ENCODE results near the gene TDRKH.

The TDRKH gene, protein sequence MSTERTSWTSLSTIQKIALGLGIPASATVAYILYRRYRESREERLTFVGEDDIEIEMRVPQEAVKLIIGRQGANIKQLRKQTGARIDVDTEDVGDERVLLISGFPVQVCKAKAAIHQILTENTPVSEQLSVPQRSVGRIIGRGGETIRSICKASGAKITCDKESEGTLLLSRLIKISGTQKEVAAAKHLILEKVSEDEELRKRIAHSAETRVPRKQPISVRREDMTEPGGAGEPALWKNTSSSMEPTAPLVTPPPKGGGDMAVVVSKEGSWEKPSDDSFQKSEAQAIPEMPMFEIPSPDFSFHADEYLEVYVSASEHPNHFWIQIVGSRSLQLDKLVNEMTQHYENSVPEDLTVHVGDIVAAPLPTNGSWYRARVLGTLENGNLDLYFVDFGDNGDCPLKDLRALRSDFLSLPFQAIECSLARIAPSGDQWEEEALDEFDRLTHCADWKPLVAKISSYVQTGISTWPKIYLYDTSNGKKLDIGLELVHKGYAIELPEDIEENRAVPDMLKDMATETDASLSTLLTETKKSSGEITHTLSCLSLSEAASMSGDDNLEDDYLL

DNA sequence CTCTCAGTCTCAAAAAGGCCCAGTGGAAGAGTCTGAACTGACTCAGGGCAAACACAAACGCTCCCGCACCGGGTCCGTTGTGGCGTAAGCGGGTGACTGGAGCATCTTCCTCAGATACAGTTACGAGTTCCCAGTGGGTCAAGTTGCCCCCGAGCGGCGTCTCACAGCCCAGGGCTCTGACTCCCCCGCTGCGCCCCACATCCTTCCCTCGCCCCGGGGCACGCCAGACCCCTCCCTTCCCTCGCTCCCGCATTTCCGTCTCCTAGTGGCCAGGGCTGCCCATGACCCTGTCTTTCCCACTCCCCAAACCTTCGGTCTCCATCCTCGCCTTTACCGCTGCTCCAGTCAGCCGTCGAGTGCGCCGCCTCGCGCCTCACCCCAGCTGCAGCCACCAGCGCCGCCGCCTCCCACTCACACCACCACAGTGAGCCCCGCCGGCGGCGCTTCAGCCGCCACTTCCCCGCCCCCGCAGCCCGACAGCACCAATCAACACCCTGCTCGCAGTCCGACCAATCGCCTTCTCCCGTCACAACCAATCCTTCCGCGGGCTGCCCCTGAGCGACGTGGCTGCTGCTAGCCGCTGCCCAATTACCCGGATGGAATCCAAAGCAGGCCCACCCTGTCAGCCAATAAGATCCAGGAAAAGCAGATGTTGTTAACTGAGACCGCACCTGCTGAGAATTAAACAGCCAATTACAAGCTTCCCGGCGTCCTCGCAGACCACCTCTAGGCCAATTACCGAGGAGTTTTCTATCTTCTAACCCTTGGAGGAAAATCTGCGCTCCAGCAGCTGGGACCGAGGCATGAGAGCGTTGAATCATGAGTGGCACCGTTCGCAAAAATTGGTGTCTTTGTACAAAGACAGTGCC is at the start of gene TDRKH:
TSS of gene TDRKH (minus strand) at position 430 of the 869 bp plus-strand sequence. CDS start 7,478 bp downstream, outside the sequence.
- DNase-seq = peak; percentile 100

DNA sequence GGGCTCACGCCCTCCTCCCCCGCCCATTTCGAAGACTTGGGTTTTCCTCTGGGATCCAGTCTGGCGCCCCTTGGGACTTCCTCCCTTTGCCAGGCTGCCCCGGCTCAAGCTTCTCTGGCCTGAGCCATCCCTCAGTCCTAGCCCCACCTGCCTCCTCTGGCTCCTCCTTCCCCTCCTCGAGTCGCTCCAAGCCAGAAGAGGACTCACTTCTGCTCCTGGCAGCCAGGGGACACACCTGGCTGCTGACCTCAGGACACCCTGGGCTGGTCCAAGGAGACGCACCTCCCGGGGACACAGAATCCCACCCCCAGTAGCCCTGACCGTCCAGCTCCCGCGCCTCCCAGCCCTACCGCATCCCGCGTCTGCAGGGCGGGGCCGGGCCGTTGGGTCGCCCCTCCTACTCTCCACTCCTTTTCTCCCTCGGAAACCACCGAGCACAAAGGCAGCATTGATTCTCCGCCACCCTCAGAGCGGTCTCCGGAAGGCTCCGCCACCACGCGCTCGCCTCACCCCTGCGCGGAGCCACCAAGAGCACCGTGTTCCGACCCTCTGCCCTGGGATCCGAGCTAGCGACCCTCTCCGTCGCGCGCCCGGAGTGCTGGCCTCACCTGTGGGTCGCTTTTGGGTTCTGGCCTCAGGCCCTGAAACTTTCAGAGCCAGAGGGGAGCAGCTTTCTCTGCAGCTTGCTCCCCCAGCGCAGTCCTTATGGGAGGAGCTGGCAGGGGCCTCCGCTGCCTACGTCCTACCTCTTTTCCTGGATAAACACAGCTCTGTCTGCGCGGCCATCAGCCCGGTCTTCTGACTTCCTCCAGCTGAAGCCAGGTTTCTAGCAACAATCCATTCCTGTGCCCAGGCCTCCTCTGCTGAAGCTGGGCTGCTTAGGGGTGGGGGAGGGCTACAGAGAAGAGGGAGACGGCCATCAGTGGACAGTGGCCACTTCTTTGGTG is 49.4 kb upstream of the TDRKH start, which contains the start of gene C2CD4D:
TSS of gene C2CD4D (minus strand) at position 364 of the 947 bp plus-strand sequence. CDS start 831 bp downstream, outside the sequence.
- DNase-seq = peak; percentile 76 to 79

DNA sequence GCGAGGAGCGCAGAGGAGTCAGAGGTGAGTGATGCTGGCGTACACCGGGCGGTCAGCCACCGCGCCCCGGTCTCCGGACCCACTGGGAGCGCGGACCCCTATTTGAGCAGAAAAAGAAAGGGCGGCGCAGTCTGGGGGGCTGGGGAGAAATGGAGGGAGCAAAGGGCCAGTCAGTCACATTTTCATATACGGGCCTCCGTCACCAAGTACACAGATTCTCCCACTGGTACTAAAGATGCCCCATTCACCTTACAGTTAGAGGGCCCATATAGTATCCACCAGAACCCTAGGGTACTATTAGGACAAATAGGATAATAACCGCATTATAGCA is 48.7 kb upstream of the TDRKH start:
- DNase-seq = no peak

DNA sequence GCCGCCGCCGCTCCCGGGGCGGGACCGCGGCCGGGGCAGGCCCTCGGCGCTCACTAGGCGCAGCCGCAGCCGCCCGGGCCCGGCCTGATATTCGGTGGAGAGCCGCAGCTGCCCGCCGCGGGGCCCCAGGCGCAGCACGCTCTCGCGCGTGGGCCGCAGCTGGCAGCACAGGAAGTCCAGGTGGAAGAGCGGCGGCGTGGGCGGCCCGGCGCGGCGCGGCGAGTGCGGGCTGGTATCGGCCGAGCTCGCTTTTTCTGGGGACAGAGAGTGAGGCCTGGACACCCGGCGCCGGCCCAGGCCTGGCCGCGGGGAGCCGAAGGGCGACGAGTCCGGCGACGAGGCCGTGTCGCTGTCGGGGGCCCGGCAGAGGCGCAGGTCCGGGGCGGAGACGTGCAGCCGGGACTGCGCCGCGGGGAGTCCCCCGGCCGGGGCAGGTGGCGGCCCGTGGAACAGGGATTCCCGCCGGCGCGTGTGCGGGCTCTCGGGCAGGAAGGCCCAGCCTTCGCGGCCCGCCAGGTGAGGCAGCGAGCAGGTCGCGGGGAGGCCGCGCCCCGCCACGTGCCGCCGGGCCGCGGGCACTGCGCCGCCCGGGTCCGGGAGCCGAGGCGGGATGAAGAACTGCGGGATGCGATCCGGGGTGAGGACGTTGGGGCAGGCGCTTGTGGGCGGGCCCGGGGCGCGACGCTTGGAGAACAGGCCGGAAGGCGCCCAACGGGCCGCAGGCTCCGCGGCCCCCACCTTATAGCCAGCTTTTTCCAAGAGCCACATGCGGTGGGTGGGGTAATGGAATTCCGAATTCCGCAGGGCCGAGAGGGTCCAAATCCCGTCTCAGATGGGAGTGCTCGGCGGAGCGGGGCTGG is 48.2 kb upstream of the TDRKH start:
- no peak for DNase-seq

DNA sequence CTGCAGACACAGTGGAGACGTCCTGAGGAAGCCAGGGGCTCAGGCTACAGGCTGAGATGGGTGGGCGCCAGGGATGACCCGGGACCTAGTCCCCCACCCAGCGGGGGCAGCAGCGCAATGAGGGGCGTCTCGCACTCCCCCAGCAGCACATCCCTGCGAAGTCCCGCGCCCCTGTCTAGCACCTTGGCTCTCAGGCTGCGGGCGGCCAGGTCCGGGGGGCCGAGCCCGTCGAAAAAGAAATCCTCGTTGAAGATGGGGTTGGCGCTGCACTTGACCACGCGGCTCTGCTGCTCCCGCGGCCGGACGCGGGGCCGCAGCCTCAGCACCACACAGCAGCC is 47.6 kb upstream of the TDRKH start:
- DNase-seq = no peak

DNA sequence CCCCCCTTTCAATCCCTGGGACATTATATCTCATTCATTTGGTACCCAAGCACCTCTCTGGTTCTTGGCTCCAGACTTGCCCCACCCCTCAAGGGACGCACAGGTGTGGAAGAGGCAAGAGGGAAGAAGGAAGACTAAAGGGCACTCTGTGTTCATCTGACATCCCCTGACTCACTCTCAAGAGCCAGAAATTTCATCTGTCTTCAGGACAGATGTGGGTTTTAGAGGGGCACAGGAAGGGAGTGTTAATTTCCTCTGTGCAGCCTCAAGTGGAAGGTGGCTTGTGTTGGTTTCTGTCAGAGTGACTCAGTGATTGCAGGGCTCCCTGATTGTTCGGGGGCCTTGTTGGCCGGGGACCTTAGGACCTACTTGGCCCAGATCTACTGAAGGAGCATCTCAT is 46.9 kb upstream of the TDRKH start:
- DNase-seq = no peak

DNA sequence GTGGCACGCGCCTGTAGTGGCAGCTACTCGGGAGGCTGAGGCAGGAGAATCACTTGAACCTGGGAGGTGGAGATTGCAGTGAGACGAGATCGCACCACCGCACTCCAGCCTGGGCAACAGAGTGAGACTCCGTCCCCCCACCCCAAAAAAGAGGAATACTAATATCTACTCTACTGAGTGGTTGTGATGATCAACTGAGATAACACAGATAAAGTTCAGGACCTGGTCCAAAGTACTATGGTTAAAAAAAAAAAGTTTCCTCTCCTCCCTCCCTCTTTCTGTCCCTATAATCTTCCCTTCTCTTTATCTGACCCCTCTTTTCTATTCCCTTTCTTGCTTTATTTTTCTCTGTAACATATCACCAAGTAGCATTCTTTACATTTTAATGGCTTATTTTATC is 45.3 kb upstream of the TDRKH start:
- no peak for DNase-seq

DNA sequence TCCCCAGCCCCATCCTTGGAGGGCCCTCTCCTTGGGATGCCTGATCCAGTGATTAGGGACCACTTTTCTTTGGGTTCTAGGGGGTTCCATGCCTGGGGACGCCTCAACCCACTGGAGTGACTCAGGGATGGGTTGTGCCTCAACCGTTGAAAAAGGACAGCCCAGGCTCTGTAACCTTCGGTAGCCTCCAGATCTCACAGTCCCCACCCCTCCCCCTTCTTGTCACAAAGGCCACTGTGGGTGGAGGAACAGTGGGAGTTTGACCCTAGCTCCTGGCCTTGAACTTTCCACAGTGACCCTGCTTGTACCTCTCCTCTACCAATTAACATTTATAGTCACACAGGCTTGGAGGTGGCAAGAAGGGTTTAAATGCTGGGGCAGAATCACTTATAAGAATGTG is 43.9 kb upstream of the TDRKH start:
- no peak for DNase-seq

DNA sequence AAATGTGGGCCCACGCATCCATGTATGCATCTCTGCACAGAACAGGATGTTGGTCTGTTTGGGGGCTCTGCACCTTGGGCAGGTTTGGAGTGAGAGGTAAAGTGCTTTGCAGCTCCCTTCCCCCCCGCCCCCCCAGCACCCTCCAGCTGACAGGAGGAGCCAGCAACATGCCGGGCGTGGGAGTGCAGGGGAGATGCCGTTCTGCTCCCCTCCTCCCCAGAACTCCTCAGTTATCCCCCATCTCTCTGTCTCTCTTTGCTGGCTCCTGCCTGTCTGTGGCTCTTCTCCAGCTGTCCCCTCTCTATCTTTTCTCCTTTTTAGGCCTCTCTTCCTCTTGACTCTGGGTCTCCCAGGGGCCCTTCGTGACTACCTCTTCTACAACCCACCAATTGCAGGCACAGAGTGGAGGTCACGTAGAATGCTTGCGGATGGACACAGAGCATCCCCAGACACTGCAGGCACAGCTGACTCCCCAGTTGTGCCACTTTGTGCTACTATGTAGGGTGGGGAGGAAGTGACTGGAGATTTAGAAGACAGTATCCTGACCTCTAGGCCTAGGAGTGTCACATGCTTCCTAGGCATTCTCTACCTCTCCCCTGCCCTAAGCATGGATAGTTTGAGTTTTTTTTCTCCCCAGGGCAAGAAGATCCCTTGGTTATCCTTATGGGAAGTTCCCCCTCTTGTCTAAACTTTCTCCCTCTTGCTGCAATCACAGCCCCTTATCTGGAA is 43.0 kb upstream of the TDRKH start:
- DNase-seq = no peak

DNA sequence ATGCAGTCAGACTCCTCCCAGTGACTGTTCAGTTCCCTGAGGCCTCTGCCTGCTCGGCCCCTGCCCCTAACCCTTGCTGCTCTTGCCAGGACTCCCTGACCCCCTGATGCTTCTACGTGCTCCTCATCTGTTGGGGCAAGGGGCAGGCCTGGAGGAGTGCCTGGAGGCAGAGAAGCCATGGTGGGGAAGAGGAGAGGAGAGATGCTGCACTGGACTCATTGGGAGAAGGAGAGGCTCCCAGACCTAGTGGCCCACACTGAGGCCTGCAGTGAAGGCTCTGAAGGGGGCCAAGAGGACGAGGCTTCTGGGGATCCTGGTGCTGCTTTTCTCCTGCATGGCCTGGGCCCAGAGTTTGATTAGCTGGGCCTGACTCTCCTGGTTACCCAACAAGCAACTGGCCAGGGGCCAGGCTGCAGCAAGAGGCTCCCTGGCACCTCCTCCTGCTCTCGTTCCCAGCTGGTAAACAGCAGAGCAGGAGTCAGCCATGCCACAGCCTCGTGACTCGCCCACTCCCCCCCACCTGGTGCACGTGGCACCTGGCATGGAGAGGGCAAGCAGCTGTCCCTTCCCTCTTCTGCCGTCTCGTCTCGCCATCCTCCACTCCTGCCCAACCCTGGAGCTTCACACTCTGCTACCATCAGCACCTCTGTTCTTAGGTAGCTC is 42.1 kb upstream of the TDRKH start:
- peak; percentile 41 to 53 for DNase-seq

DNA sequence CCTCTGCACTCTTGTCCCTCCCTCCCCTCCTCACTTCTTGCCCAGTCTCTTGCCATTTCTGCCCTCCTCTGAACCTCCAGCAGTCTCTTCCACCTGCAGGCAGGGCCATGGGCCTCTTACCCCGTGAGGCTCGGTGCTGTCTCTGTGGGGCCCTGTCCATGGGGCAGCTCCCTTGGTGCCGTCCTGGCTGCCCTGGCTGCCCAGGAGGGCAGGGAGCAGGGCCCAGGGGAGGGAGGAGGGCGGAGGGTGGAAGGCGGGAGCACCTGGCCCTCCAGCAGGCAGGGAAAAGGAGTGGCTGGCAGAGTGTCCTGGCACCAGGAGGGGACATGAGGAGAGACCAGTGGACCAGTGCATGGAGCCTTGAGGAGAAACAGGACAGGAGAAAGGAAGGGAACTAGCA is 41.3 kb upstream of the TDRKH start, which contains the start of gene RORC:
TSS of gene RORC (minus strand) at position 198 of the 400 bp plus-strand sequence. CDS start at position 160, 38 bp downstream.
- no peak for DNase-seq

DNA sequence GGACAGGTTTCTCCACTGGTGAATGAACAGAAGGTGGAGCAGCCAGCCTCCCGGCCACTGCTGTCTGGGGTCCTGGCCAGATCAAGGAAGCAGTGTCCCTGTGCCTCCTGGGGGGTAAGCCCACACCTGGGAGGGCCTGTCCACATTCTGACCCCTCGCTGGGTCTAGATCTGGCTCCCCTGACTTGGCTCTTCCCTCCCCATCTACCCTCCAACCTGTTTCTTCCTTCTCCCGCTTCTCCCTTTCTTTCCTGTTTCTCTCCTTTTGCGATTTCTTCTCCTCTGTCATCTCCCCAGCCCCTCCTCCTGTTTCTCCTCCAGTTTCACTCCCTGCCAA is 40.9 kb upstream of the TDRKH start:
- no peak for DNase-seq

DNA sequence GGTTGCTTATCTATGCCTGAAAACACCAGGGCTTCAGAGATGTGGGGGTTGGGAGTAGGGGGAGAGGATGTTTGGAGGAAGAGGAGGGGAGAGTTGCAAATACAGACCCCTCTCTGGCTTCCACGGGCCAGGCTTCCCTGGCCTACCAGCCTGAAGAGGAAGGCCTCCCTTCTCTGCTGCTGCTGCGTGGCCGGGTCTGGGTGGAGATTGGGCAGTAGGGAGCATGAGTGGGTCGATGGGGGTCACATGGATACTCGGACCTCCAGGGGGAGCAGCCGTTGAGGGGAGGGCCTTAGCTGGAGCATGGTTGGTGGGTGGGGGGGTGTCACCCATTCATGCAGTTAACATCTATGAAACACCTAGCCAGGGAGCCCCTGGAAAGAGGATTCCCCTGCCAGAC is 39.8 kb upstream of the TDRKH start:
- DNase-seq = no peak

DNA sequence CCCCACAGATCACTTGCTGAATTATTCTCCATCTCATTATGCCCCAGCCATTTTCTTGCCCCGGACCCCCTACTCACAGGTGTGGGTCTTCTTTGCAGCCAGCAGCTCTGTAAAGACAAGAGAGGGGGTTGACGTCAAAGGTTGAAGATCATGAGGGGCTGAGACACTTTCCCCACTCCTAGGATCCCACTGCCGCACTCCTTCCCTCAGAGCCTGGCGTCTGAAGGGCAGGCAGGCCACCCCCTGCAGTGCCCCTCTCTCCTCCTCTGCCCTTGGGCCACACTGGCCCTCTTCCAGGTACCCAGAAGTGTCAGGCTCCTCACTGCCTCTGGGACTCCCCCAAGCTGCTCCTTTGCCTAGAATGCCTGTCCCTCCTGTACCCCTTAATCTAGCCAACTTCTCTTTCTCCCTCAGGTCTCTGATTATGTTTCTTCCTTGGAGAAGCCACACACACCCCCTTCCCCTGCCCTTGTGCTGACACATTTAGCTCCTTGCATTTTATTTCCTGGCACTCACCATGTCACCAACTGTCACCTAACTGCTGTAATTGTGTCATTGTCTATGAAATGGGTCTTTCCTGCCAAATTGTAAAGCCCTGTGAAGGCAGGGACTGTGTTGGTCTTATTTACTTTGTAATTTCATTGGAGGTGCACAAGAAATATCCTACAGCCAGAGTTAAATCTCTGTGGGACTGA is 39.2 kb upstream of the TDRKH start:
- DNase-seq = no peak

DNA sequence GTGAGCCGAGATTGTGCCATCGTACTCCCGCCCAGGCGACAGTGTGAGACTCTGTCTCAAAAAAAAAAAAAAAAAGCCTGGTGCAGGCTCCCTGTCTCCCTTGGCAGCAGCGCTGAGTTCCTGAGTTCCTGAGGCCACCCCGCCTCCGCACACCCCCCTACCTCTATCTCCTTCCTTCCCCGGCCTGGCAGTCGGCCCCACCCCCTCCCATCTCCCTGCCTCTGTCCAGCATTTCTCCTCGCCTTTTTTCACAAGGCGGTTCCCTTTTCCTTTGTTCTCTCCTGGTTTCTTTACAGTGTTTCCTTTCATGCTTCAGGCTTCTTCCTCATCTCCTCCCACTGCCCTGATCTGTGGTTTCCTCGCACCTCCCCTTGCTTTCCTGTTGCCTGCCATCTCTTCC is 38.6 kb upstream of the TDRKH start:
- DNase-seq = no peak

DNA sequence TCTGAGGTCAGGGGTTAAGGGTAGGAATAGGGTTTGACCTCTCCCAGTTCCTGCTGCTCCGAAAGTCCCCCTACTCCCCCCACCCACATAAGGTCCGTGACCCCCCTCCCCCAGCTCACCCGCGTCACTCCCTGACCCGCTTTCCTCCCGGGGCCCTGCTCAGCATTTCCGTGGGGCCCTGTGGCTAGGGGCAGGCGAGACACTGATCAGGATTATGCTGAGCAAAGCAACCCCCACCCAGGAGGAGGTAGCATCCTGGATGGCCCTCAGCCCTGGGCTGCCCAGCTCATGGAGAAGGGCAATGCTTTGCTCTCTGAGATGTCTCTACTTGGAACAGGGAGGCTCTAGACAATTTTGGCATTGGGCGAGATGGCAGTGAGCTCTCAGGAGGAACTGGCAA is 37.6 kb upstream of the TDRKH start:
- no peak for DNase-seq

DNA sequence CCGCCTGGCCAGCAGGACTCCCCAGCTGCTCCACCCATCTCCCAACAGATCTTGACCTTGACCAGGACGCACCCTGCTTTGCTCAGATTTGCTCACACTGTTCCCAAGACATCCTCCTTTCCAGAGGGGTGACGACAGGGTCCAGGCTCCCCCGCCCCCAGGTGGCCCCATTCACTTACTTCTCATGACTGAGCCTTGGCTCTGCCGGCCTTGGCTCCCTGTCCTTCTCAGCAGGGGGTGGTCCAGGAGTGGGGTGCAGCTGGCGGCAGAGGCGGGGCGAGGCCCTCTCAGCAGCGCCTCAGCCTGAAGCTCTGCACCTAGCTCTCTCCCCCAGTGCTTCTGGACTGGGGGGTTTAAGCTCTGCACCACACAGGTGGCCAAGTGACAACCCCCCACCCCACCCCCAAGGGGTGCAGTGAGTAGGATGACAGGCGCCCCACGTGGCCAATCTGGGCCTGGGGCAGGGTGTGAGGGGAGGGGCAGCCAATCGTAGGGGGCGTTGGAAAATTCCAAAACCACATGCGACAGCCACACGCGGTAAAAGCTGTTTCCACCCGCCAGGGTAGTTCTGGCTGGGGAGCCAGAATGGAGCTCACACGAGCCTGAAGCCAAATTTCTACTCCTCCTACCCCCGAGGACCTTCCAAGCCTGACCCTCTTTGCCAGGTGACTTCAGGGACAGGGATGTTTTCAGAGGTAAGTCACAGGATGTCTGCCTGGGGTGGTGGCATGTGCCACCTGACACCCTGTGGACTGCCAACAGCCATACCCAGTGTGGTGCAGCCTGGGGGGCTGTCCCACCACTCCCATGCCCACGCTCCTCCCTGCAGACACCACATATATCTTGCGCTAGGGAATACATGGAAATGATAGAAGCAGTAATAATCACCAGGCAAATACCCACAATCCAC is 35.7 kb upstream of the TDRKH start:
- no peak for DNase-seq

DNA sequence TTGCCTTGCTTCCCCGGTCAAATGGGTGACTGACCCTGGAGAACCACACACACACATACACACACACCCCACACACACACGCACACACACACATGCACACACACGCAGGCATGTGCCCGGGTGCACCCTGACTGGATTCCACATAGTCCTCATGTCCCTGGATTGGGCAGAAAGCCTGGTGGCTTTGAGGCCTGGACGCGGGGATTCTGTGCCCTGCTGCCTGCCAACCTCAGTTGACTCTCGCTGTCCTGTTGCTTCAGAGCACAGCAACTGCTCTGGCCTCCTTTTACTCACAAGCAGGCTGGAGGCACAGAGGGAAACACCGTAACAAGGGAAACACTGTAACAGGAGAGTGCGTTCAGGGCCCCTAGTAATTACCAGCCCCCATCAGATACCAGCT is 34.9 kb upstream of the TDRKH start:
- no peak for DNase-seq

DNA sequence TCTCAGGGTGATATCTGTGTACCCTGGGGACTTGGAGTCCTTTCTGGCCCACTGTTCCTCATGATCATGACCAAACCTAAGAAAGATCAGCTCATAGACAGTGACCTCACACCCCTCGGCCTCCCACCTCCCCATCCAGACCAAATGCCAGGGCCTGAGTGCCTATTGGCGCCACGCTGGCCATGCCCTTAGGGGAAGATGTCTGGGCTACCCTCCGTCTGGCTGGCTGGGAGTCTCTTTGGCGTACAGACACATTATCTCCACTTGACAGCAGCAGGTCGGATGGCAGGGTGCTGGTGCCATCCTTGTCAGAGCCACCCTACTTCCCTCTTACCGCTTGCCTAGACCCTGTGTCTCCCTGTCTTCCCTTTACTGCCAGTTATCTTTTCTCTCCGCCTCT is 32.9 kb upstream of the TDRKH start:
- DNase-seq = no peak

All from NCI-H187 (cell line).